Fibroblast of skin of abdomen (primary cell): ENCODE measurements around the gene ZNF827. TPM values are rescaled to one million over a fixed set of nuclear protein-coding genes. Genes with fewer than 3 reads are reported as not detected.

Source experiments
- DNase-seq: peaks from one replicate; pipeline ENCODE4 v3.0.0-alpha.2; 2013
- polyA plus RNA-seq, 2 experiments: library from polyadenylated mRNA; unstranded; fragments of 120-200 nt; gene quantifications; one replicate each; pipeline ENCODE4 v1.2.1, GENCODE V29; 2013; ENCODE audit not compliant: insufficient read length in 2 of 2

The ZNF827 gene
- 15.8 TPM for polyA plus RNA-seq (2013, experiment 1 of 2; ENCODE audit: insufficient read length)
- polyA plus RNA-seq (2013, experiment 2 of 2; ENCODE audit: insufficient read length), result 15.2 TPM

- DNase-seq, result peak; percentile 85
These were observed at the start of gene ZNF827 for GRCh38 chr4:145938618-145939440. TSS of gene ZNF827 (minus strand) at chr4:145938823. CDS start at chr4:145938407, 416 bp downstream.

- DNase-seq, result no peak
These were observed 45.9 kb upstream of the ZNF827 start for GRCh38 chr4:145984563-145984962.

GRCh38 chr4:145982791-145983190 is 44.2 kb upstream of the ZNF827 start:
- no peak for DNase-seq

- DNase-seq, result no peak
These were observed 40.5 kb upstream of the ZNF827 start for GRCh38 chr4:145979160-145979559.

GRCh38 chr4:145976680-145977079 is 38.1 kb upstream of the ZNF827 start:
- no peak for DNase-seq

GRCh38 chr4:145960012-145960411 is 21.4 kb upstream of the ZNF827 start:
- DNase-seq, result no peak

GRCh38 chr4:145957302-145957701 is 18.7 kb upstream of the ZNF827 start:
- no peak for DNase-seq

GRCh38 chr4:145956288-145956890 is 17.8 kb upstream of the ZNF827 start:
- DNase-seq, result peak; percentile 26

- DNase-seq, result peak; percentile 85
These were observed 16.3 kb upstream of the ZNF827 start for GRCh38 chr4:145954924-145955339.

- no peak for DNase-seq
These were observed 13.3 kb upstream of the ZNF827 start for GRCh38 chr4:145951931-145952330.

- DNase-seq, result no peak
These were observed 7.0 kb upstream of the ZNF827 start for GRCh38 chr4:145945431-145946155.

GRCh38 chr4:145944886-145945285 is 6.3 kb upstream of the ZNF827 start:
- DNase-seq, result no peak

GRCh38 chr4:145939856-145940255 is 1.2 kb upstream of the ZNF827 start:
- peak; percentile 61 for DNase-seq

GRCh38 chr4:145939441-145939750 is 773 bp upstream of the ZNF827 start:
- no peak for DNase-seq

GRCh38 chr4:145937971-145938611 is 532 bp downstream of the ZNF827 start:
- peak; percentile 41 for DNase-seq

GRCh38 chr4:145936997-145937901 is 1.4 kb downstream of the ZNF827 start:
- DNase-seq, result peak; percentile 58

GRCh38 chr4:145936142-145936996 is 2.3 kb downstream of the ZNF827 start:
- peak; percentile 84 for DNase-seq

GRCh38 chr4:145935253-145936141 is 3.1 kb downstream of the ZNF827 start:
- DNase-seq, result peak; percentile 29

GRCh38 chr4:145934434-145935047 is 4.1 kb downstream of the ZNF827 start:
- DNase-seq, result no peak
